ENCODE data around the gene CSNK1G3.

The CSNK1G3 gene

DNA sequence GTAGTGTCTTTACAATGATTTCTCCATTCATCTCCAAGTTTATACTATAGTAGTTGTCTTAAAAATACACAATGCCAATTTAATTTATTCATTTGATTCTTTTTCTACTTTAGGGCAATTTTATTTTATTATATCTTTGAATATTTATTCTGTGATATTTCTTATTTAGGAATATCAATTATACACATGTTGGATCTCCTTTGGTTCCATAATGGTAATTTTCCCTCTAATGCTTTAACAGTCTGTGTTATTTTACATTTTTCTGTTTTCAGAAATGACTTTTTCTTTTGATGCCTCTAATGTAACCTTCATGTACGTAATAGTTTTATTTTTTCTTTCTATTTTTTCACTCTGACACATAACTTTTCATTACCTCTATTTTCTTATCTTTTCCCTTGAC lies 153.0 kb downstream of the CSNK1G3 start:
- no peak for DNase-seq (ENCODE audit: low read depth)
- H3K4me3 ChIP-seq (ENCODE audit: low read depth, low read length), result no peak overlapping the region
- TF ChIP-seq, protein P1, sequence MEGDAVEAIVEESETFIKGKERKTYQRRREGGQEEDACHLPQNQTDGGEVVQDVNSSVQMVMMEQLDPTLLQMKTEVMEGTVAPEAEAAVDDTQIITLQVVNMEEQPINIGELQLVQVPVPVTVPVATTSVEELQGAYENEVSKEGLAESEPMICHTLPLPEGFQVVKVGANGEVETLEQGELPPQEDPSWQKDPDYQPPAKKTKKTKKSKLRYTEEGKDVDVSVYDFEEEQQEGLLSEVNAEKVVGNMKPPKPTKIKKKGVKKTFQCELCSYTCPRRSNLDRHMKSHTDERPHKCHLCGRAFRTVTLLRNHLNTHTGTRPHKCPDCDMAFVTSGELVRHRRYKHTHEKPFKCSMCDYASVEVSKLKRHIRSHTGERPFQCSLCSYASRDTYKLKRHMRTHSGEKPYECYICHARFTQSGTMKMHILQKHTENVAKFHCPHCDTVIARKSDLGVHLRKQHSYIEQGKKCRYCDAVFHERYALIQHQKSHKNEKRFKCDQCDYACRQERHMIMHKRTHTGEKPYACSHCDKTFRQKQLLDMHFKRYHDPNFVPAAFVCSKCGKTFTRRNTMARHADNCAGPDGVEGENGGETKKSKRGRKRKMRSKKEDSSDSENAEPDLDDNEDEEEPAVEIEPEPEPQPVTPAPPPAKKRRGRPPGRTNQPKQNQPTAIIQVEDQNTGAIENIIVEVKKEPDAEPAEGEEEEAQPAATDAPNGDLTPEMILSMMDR (IDR thresholded peaks at IDR 0.05; ENCODE audit: low read depth, low read length, missing control alignments), result no peak
- in situ Hi-C loops (cut with HindIII; ENCODE audit: low sequenced_read_pairs), result no loop called here

DNA sequence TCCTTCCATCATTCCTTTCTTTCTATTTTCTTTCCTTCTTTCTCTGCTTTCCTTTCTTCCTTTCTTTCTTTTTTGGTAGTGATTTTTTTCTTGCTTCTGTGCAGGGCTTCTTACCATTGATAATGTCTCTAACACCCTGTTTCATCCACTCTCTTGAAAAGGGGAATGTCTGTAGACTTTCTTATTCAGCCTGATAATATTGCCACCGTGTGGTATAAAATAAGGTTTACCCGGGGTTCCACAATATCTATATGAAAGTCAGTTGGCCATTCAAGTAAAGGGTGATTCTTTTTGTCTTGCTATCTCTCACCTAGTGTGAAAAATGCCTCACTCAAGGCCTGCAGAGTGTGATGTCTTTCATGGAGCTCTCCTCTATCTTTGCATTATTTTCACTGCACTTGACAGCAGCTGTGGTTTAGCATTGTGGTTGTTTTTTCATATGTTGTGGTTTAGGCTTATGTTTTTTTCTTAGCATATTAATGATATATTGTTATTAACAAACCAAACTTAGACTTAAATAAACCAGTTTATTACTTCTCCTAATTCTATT lies 153.9 kb downstream of the CSNK1G3 start:
- in situ Hi-C loops (cut with HindIII; ENCODE audit: low sequenced_read_pairs), result no loop called here
- no peak overlapping the region for H3K4me3 ChIP-seq (ENCODE audit: low read depth, low read length)
- TF ChIP-seq, protein P1 (IDR thresholded peaks at IDR 0.05; ENCODE audit: low read depth, low read length, missing control alignments), result no peak
- no peak for DNase-seq (ENCODE audit: low read depth)

All from astrocyte of the cerebellum (primary cell).